HG03354 (cell line): ENCODE data around the gene MTIF2.
"Not testable (repeated sequence)": the region's sequence is repeated elsewhere in the genome, so short reads cannot be mapped to it uniquely, and the experiment has no call there.

Experiments used
- ATAC-seq: cut with Tn5 transposase; IDR thresholded peaks from one replicate; pipeline ENCODE4 v1.9.1; 2021; ENCODE audit warnings: mild to moderate bottlenecking; ENCODE audit not compliant: unreplicated experiment, poor library complexity, severe bottlenecking

MTIF2 gene

DNA sequence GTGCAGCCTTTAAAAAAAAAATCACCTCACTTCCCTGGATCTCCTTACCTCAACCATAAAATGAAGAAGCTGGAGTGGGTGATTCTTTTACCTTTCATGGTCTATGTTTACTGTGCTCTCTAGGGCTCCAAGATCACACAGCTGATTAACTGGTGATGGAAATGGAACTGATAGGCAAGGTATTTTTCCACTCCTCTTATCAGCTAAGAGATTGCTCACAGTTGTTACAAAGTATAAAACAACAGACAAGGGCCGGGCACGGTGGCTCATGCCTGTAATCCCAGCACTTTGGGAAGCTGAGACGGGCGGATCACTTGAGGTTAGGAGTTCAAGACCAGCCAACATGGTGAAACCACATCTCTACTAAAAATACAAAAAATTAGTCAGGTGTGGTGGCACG, 22.0 kb downstream of the MTIF2 start:
- no peak for ATAC-seq

- ATAC-seq, result no peak
Measured at GRCh38 chr2:55245411-55245810, 23.6 kb downstream of the MTIF2 start.

DNA sequence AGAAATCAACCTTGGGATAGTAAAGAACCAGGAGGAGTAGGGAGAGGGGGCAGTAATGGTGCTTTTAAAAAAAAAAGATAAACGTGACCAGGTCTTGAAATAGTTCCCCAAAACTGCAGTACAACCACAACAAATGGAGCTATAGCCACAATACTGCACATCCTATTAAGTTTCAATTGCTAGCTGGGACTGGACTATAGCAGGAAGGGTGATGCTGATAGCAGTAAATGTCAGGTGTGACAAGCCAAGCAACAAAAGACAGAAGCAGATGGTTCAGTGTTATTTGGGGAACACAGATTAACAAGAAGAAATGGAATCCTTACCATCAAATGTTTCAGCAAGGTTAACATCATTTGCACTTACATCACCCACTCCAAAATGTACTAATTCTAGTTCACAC, 26.4 kb downstream of the MTIF2 start:
- no peak for ATAC-seq

- ATAC-seq, result not testable (repeated sequence)
Measured at GRCh38 chr2:55241582-55241981, 27.4 kb downstream of the MTIF2 start.

GRCh38 chr2:55239656-55240222, 29.3 kb downstream of the MTIF2 start:
- ATAC-seq, result no peak

DNA sequence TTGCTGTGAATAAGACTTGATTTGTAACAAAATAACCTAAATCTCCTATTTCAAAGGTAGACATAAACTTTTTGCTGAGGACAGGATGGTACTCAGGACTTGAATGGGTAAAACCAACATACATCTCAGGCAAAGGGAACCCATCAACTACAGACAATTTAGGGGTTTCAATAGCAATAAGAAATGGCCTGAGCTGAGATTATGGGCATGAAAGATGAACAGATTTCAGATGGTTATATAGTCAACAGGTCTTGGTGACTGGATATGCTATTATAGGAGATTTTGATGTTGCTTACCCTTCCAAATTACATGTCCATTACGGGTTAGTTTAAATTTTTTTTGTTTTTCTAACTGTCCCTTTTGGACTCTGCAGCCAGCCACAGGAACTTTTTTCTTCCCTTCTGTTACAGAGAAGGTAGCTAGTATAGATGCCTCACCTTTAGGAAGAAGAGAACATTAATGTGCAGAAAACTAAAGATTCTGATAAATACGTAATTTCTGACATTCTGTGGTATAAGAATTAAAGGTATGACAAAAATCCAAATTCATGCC, 32.0 kb downstream of the MTIF2 start:
- ATAC-seq, result no peak

- ATAC-seq, result no peak
Measured at GRCh38 chr2:55235724-55236538, 33.1 kb downstream of the MTIF2 start.

GRCh38 chr2:55233658-55233940, 35.4 kb downstream of the MTIF2 start:
- ATAC-seq, result no peak

DNA sequence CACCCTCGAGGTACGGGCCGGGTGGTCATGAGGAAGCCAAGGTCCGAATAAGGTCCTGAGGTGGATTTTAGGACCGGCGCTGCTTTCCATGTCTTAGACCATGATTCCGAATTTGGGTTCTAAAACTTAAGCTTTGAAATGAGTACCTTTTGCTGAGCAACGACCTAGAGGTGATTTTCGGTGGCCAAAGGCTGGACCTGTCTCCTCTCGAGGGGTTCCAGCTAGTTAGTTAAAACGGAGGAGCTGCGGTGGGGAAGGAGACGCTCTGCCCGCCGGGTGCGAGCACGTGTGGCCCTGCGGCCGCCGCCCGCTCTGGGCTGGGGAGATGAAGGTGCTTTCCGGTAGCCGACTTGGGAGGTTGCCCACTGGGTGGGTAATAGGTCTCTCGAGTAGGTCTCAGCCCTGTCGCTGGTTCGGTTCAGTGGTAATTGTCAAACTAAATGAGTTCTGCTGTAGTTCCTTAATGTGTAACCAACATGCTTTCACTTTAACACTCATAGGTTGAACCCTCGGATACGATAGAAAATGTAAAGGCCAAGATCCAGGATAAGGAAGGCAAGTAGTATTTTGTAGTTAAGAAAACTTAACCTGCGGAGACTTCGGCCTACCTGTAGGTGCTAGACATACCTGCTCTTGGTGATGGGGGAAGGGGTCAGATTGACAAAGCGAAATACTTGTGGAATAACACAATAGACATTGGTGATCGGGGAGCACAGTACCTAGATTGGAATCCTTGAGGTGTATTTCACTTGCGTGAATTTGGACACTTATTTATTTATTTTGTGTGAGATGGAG, 36.0 kb downstream of the MTIF2 start:
- peak; percentile 43 for ATAC-seq

DNA sequence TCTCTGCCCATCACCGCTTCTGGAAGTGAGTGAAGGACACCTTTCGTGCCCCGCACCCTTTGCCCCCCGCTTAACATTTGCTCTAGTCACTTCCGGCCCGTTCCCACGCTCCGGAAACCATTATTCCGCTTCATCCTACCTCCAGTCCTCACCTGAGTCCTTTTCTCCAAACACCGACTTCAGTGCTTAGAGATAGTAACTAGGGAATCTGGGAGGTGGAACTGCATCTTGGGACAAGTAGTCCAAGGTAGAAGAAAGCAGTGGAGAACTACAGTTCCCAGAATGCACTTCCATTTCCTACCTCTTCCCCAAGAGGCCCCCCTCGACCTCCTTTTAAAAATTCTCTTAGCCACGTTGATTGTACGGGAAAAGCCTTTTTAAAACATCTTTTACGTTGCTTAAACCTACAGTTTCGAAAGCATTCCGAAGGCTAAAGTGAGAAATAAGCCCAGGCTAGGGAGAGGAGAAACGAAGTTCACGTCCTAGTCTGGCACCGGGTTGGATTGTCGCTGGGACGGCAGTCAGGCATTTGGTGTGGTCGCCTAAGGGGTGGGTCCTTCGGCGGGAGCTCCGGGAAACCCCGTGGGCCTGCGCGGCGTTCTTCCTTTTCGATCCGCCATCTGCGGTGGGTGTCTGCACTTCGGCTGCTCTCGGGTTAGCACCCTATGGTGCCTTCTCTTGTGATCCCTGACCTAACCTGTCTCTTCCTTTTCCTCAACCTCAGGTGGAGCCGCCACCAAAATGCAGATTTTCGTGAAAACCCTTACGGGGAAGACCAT, 36.8 kb downstream of the MTIF2 start, which contains the start of the genes CLHC1 and RPS27A:
Gene CLHC1 (minus strand): TSS at position 210 of the 779 bp plus-strand sequence. CDS start 9,882 bp downstream, outside the sequence.
Gene RPS27A (plus strand): TSS at position 605 of the 779 bp plus-strand sequence. CDS start 137 bp downstream, at position 742.
- ATAC-seq, result peak; percentile 85

- no peak for ATAC-seq
Measured at GRCh38 chr2:55231546-55232083, 37.4 kb downstream of the MTIF2 start.

- ATAC-seq, result no peak
Measured at GRCh38 chr2:55230551-55230950, 38.5 kb downstream of the MTIF2 start.

DNA sequence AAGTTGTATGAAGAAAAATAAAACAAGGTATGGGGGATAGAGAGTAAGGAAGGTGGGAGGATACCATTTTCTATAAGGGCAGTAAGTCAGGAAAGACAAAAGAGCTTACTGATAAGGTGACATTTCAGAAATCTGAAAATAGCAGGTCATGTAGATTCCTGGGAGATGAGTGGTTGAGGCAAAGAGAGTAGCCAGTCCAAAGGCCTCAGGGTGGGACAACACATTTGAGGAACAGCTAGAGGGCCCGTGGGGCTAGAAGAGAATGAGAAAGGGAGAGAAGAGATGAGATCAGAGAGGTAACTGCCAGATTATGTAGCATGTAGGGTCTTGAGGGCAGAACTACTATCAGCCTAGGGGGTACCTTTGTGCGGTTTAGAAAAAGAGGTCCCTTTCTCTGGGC, 39.8 kb downstream of the MTIF2 start:
- no peak for ATAC-seq

GRCh38 chr2:55228226-55228563, 40.8 kb downstream of the MTIF2 start:
- no peak for ATAC-seq

GRCh38 chr2:55227437-55228225, 41.4 kb downstream of the MTIF2 start:
- ATAC-seq, result not testable (repeated sequence)

DNA sequence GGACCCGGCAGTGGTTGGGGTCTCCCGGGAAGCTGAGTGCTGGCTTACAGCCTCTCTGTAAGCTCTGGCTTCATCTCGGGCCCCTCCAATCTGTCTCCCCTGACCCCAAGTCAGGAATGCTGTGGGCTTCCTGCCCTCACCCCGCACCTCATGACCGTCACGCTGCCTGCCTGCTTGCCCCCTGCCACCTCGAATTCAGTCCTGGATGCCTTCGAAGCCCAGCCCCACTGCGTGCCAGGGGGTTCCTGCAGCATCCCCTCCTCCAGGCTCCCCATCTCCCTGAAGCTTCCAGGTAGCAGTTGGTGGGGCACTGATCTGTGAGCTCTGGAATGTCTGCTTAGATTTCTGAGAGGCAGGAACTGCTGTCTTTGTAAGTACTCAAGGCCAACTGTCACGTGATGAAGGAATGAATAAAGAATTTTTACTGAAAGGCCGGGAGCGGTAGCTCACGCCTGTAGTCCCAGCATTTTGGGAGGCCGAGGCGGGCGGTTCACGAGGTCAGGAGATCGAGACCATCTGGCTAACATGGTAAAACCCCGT, 43.5 kb downstream of the MTIF2 start:
- no peak for ATAC-seq

DNA sequence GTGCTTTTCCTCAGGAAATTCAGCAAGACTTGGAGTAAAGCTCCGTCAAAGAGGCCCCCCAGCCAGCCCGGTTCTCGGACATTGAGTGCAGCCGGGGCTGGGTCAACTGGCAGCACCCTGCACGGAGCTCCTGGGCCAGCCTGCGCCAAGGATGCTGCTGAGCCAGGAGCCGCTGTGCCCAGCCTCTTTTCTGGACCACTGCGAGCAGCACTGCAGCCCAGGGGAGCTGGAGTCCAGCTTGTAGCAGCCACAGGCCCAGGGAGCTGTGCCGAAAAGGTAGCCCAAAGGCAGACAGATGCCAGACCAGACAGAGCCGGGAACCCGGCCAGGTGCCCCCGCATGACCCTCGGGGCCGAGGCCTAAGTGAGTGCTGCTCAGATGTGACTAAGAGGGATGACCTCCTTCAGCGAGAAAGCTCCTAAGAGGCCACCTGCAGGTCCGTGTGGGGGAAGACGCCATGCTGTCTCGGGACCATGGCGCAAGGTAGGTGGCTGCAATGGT, 44.2 kb downstream of the MTIF2 start:
- no peak for ATAC-seq
